Measurements from ENCODE around the gene PCBP3.

DNA sequence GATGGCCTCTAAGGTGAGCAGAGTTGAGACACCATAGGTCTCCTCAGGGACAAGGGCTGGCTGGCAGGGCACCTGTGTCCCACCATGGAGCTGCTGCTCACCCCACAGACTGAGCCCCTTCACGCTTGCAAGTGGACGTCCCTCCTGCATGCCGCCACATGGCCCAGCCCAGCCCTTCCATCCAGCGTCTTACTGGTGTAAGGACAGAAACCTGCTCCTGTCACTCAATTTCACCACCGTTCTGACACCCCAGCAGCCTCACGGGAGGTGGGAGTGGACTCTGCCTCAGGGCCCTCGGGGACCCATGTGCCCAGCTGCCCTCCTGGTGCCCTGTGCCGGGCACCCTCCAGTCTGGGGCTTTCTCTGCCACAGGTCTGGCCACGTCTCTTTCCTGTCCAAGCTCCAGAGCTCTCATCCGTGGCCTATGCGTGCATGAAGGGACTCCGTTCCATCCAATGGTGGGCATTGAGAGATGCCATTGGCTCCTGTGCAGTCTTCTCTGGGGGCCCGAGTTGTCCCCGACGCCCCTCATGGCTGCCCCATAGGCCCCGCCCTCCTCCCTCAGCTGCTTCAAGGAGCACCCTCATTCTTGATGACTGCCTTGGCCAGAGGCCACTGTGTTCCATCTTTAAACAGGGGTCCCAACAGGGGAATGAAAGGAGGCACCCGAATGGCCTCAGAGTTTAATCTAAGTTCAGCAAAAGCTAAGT, 295.4 kb downstream of the PCBP3 start:
- TF ChIP-seq, protein P1, sequence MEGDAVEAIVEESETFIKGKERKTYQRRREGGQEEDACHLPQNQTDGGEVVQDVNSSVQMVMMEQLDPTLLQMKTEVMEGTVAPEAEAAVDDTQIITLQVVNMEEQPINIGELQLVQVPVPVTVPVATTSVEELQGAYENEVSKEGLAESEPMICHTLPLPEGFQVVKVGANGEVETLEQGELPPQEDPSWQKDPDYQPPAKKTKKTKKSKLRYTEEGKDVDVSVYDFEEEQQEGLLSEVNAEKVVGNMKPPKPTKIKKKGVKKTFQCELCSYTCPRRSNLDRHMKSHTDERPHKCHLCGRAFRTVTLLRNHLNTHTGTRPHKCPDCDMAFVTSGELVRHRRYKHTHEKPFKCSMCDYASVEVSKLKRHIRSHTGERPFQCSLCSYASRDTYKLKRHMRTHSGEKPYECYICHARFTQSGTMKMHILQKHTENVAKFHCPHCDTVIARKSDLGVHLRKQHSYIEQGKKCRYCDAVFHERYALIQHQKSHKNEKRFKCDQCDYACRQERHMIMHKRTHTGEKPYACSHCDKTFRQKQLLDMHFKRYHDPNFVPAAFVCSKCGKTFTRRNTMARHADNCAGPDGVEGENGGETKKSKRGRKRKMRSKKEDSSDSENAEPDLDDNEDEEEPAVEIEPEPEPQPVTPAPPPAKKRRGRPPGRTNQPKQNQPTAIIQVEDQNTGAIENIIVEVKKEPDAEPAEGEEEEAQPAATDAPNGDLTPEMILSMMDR (IDR thresholded peaks at IDR 0.05), result no peak
- TF ChIP-seq POLR2A (IDR thresholded peaks at IDR 0.05), result no peak
